GM18517 (cell line): ENCODE data around the gene SPAG16.

Experiments used
- ATAC-seq: cut with Tn5 transposase; IDR thresholded peaks from one replicate; pipeline ENCODE4 v1.9.1; 2021; ENCODE audit warnings: mild to moderate bottlenecking, moderate library complexity; ENCODE audit not compliant: unreplicated experiment

SPAG16 gene

GRCh38 chr2:214450118-214450894, 1166.0 kb downstream of the SPAG16 start:
- ATAC-seq: no peak

GRCh38 chr2:214451516-214452275, 1167.4 kb downstream of the SPAG16 start:
- no peak for ATAC-seq
